ENCODE data around the gene PEX5. TPM values are rescaled to one million over a fixed set of nuclear protein-coding genes. Genes with fewer than 3 reads are reported as not detected.
"Not testable (repeated sequence)": the region's sequence is repeated elsewhere in the genome, so short reads cannot be mapped to it uniquely, and the experiment has no call there.

The PEX5 gene
- total RNA-seq, 1 donor from 2014 or later: 31.2 TPM

DNA sequence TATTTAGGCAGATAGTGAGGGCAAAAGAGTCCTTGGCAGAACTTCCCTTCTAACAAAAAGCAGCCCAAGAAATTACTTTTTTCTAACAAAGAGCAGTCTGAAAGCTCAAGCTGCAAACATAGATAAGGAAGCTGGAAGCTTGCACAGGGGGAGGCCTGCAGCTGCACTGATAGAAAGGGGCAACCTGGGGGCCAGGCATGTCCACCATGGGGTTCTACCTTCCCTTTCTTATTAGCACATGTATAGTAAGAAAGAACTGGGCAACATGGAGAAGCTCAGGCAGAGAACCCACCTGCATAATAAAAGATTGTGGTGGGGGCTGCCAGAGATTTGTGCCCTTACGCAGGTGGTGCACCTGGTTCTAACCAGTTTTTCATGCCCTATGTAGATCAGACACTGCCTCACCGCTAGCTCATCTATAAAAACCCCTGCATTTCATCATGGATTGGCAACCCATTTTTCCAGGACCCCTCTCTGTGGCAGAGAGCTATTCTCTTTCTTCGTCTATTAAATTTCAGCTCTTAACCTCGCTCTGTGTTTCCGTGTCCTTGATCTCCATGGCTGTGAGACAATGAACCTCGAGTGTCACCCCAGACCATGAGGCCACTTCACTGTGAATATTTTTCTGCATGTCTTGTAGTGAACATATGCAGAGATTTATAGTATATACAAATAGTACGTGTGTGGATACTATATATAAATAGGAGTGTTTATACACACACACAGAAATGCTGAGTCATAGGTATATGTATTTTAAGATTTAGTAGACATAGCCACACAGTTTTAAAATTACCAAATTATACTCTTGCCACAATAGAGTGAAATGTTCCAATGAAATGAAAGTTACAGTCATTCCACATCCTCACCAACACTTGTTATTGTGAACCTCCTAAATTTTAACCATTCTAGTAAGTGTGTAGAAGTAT, 53.0 kb downstream of the PEX5 start:
- intact Hi-C loops (cut with DNase I): no loop called here
- H3K4me3 ChIP-seq: no peak overlapping the region
- H3K9me3 ChIP-seq: no peaks in the 10 kb centered on the region
- no peaks in the 10 kb centered on the region for H3K36me3 ChIP-seq
- TF ChIP-seq POLR2AphosphoS5 (IDR thresholded peaks at IDR 0.05; ENCODE audit: insufficient read depth in 1 of 2, low read depth in 1 of 2): no peak
- TF ChIP-seq, protein P1, sequence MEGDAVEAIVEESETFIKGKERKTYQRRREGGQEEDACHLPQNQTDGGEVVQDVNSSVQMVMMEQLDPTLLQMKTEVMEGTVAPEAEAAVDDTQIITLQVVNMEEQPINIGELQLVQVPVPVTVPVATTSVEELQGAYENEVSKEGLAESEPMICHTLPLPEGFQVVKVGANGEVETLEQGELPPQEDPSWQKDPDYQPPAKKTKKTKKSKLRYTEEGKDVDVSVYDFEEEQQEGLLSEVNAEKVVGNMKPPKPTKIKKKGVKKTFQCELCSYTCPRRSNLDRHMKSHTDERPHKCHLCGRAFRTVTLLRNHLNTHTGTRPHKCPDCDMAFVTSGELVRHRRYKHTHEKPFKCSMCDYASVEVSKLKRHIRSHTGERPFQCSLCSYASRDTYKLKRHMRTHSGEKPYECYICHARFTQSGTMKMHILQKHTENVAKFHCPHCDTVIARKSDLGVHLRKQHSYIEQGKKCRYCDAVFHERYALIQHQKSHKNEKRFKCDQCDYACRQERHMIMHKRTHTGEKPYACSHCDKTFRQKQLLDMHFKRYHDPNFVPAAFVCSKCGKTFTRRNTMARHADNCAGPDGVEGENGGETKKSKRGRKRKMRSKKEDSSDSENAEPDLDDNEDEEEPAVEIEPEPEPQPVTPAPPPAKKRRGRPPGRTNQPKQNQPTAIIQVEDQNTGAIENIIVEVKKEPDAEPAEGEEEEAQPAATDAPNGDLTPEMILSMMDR (IDR thresholded peaks at IDR 0.05): no peak
- no peak for TF ChIP-seq POLR2A (IDR thresholded peaks at IDR 0.05)
- no peaks in the 10 kb centered on the region for H3K4me1 ChIP-seq
- H3K27me3 ChIP-seq: no peaks in the 10 kb centered on the region
- no peak overlapping the region for H3K27ac ChIP-seq
- DNase-seq (ENCODE audit: extremely low spot score in 2 of 2): no peak

DNA sequence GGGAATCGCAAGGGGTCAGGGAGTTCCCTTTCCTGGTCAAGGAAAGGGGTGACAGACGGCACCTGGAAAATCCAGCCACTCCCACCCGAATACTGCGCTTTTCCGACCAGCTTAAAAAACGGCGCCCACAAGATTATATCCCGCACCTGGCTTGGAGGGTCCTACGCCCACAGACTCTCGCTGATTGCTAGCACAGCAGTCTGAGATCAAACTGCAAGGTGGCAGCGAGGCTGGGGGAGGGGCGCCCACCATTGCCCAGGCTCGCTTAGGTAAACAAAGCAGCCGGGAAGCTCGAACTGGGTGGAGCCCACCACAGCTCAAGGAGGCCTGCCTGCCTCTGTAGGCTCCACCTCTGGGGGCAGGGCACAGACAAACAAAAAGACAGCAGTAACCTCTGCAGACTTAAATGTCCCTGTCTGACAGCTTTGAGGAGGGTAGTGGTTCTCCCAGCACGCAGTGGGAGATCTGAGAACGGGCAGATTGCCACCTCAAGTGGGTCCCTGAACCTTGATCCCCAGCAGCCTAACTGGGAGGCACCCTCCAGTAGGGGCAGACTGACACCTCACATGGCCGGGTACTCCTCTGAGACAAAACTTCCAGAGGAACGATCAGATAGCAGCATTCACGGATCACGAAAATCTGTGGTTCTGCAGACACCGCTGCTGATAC, 62.0 kb downstream of the PEX5 start:
- intact Hi-C loops (cut with DNase I); DNase-seq (ENCODE audit: extremely low spot score in 2 of 2); H3K9me3 ChIP-seq; H3K27ac ChIP-seq; H3K27me3 ChIP-seq; H3K4me1 ChIP-seq; H3K4me3 ChIP-seq; H3K36me3 ChIP-seq: not testable (repeated sequence)

DNA sequence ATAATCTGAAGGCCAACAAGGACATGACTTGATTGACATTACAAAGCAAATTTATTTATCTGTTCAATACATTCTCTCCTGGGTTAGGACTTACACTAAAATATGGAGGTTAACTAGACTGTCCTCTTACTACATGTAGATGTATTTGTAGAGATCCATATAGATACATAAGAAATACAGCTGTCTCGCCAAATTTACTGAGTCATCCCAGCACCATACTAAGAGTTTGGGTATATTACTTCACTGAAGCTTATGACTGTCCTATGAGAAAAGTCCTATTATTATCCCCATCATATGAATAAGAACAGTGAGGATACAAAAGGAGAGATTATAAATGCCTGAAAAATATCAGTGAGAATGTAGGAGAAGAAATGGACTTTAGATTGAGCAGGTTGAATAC, 69.6 kb downstream of the PEX5 start:
- H3K27ac ChIP-seq: no peak overlapping the region
- no peak for DNase-seq (ENCODE audit: extremely low spot score in 2 of 2)
- H3K27me3 ChIP-seq: no peaks in the 10 kb centered on the region
- no peak for TF ChIP-seq POLR2AphosphoS5 (IDR thresholded peaks at IDR 0.05; ENCODE audit: insufficient read depth in 1 of 2, low read depth in 1 of 2)
- TF ChIP-seq POLR2A (IDR thresholded peaks at IDR 0.05): no peak
- TF ChIP-seq, protein P1 (IDR thresholded peaks at IDR 0.05): no peak
- no peak overlapping the region for H3K4me3 ChIP-seq
- H3K4me1 ChIP-seq: no peaks in the 10 kb centered on the region
- H3K9me3 ChIP-seq: no peaks in the 10 kb centered on the region
- intact Hi-C loops (cut with DNase I): no loop called here
- H3K36me3 ChIP-seq: no peaks in the 10 kb centered on the region

Other genes with a start within 250 kb of the PEX5 start
- gene RNU7-1, start 245.9 kb upstream of the PEX5 start, total RNA-seq: not detected
- gene C12orf57, start 245.7 kb upstream of the PEX5 start, total RNA-seq: 760 TPM
- gene PTPN6, start 238.3 kb upstream of the PEX5 start, total RNA-seq: 17.4 TPM
- gene PHB2, start 219.0 kb upstream of the PEX5 start, total RNA-seq: 199 TPM
- gene EMG1, start 218.8 kb upstream of the PEX5 start, total RNA-seq: 21.9 TPM
- 42.0 TPM for gene LPCAT3, start 171.2 kb upstream of the PEX5 start, total RNA-seq
- 541 TPM for gene C1S, start 129.0 kb upstream of the PEX5 start, total RNA-seq
- 830 TPM for gene C1R, start 97.2 kb upstream of the PEX5 start, total RNA-seq
- 122 TPM for gene C1RL, start 80.5 kb upstream of the PEX5 start, total RNA-seq
- 3.7 TPM for gene RBP5, start 60.8 kb upstream of the PEX5 start, total RNA-seq
- 46.2 TPM for gene CLSTN3, start 59.3 kb upstream of the PEX5 start, total RNA-seq
- not detected for gene ACSM4, start 114.4 kb downstream of the PEX5 start, total RNA-seq

Data from vagina (tissue), 2 donors.